ENCODE data around the gene SLITRK3.

SLITRK3 gene

GRCh38 chr3:165192610-165193192 lies 3.5 kb downstream of the SLITRK3 start:
- Histone ChIP-seq H3K27me3 (ENCODE audit: control insufficient read depth, insufficient read depth, low read length, poor library complexity, severe bottlenecking) (peaks cover 38% of the 10 kb centered on the region), H3K27ac (ENCODE audit: insufficient read depth, low read depth, low read length, poor library complexity, severe bottlenecking) (peak overlapping the region; percentile 58), H3K36me3 (ENCODE audit: control insufficient read depth, insufficient read depth, low read length) (no peaks in the 10 kb centered on the region), H3K9me3 (ENCODE audit: control insufficient read depth, low read length) (no peaks in the 10 kb centered on the region), H3K4me1 (ENCODE audit: control insufficient read depth, insufficient read depth, low read length) (peaks cover 8% of the 10 kb centered on the region), H3K4me3 (ENCODE audit: insufficient read depth, low read depth, low read length) (peak overlapping the region; percentile 50)
- 1% methylated on average over 14 of the region's 14 CpGs for WGBS, 2 experiments

GRCh38 chr3:165191491-165191890 lies 4.7 kb downstream of the SLITRK3 start:
- Histone ChIP-seq H3K27ac (ENCODE audit: insufficient read depth, low read depth, low read length, poor library complexity, severe bottlenecking) (no peak overlapping the region), H3K27me3 (ENCODE audit: control insufficient read depth, insufficient read depth, low read length, poor library complexity, severe bottlenecking) (peaks cover 26% of the 10 kb centered on the region), H3K9me3 (ENCODE audit: control insufficient read depth, low read length) (no peaks in the 10 kb centered on the region), H3K4me3 (ENCODE audit: insufficient read depth, low read depth, low read length) (no peak overlapping the region), H3K36me3 (ENCODE audit: control insufficient read depth, insufficient read depth, low read length) (no peaks in the 10 kb centered on the region), H3K4me1 (ENCODE audit: control insufficient read depth, insufficient read depth, low read length) (peaks cover 8% of the 10 kb centered on the region)
- WGBS, 2 experiments, result 65 to 72% methylated on average over 3 of the region's 3 CpGs

- no peaks in the 10 kb centered on the region for H3K27me3 ChIP-seq (ENCODE audit: control insufficient read depth, insufficient read depth, low read length, poor library complexity, severe bottlenecking)
- peaks cover 8% of the 10 kb centered on the region for H3K4me1 ChIP-seq (ENCODE audit: control insufficient read depth, insufficient read depth, low read length)
- WGBS, 2 experiments, result 98% methylated on average over 12 of the region's 12 CpGs
- H3K4me3 ChIP-seq (ENCODE audit: insufficient read depth, low read depth, low read length), result no peak overlapping the region
- H3K36me3 ChIP-seq (ENCODE audit: control insufficient read depth, insufficient read depth, low read length), result no peaks in the 10 kb centered on the region
- no peaks in the 10 kb centered on the region for H3K9me3 ChIP-seq (ENCODE audit: control insufficient read depth, low read length)
- no peak overlapping the region for H3K27ac ChIP-seq (ENCODE audit: insufficient read depth, low read depth, low read length, poor library complexity, severe bottlenecking)
Measured at GRCh38 chr3:165188452-165188851, 7.7 kb downstream of the SLITRK3 start.

GRCh38 chr3:165185707-165186327 lies 10.4 kb downstream of the SLITRK3 start:
- WGBS, 2 experiments, result 31 to 32% methylated on average over 7 of the region's 8 CpGs
- H3K27me3 ChIP-seq (ENCODE audit: control insufficient read depth, insufficient read depth, low read length, poor library complexity, severe bottlenecking), result no peaks in the 10 kb centered on the region
- no peaks in the 10 kb centered on the region for H3K36me3 ChIP-seq (ENCODE audit: control insufficient read depth, insufficient read depth, low read length)

GRCh38 chr3:165181556-165181955 lies 14.6 kb downstream of the SLITRK3 start:
- Histone ChIP-seq H3K4me3 (ENCODE audit: insufficient read depth, low read depth, low read length) (no peak overlapping the region), H3K27ac (ENCODE audit: insufficient read depth, low read depth, low read length, poor library complexity, severe bottlenecking) (no peak overlapping the region), H3K9me3 (ENCODE audit: control insufficient read depth, low read length) (no peaks in the 10 kb centered on the region), H3K4me1 (ENCODE audit: control insufficient read depth, insufficient read depth, low read length) (no peaks in the 10 kb centered on the region), H3K27me3 (ENCODE audit: control insufficient read depth, insufficient read depth, low read length, poor library complexity, severe bottlenecking) (no peaks in the 10 kb centered on the region), H3K36me3 (ENCODE audit: control insufficient read depth, insufficient read depth, low read length) (no peaks in the 10 kb centered on the region)
- 94 to 100% methylated on average over 1 of the region's 1 CpG for WGBS, 2 experiments

More at GRCh38 chr3:165185707-165186327, 10.4 kb downstream of the SLITRK3 start:
- Histone ChIP-seq H3K27ac (ENCODE audit: insufficient read depth, low read depth, low read length, poor library complexity, severe bottlenecking) (no peak overlapping the region), H3K9me3 (ENCODE audit: control insufficient read depth, low read length) (no peaks in the 10 kb centered on the region), H3K4me1 (ENCODE audit: control insufficient read depth, insufficient read depth, low read length) (no peaks in the 10 kb centered on the region), H3K4me3 (ENCODE audit: insufficient read depth, low read depth, low read length) (no peak overlapping the region)

GRCh38 chr3:165170236-165170635 lies 25.9 kb downstream of the SLITRK3 start:
- no peak overlapping the region for H3K27ac ChIP-seq (ENCODE audit: insufficient read depth, low read depth, low read length, poor library complexity, severe bottlenecking)
- no peaks in the 10 kb centered on the region for H3K36me3 ChIP-seq (ENCODE audit: control insufficient read depth, insufficient read depth, low read length)
- no peaks in the 10 kb centered on the region for H3K27me3 ChIP-seq (ENCODE audit: control insufficient read depth, insufficient read depth, low read length, poor library complexity, severe bottlenecking)
- no peak overlapping the region for H3K4me3 ChIP-seq (ENCODE audit: insufficient read depth, low read depth, low read length)
- no peaks in the 10 kb centered on the region for H3K9me3 ChIP-seq (ENCODE audit: control insufficient read depth, low read length)
- WGBS, 2 experiments, result 88 to 93% methylated on average over 3 of the region's 3 CpGs
- no peaks in the 10 kb centered on the region for H3K4me1 ChIP-seq (ENCODE audit: control insufficient read depth, insufficient read depth, low read length)

GRCh38 chr3:165169368-165169767 lies 26.8 kb downstream of the SLITRK3 start:
- Histone ChIP-seq H3K27ac (ENCODE audit: insufficient read depth, low read depth, low read length, poor library complexity, severe bottlenecking) (no peak overlapping the region), H3K4me1 (ENCODE audit: control insufficient read depth, insufficient read depth, low read length) (no peaks in the 10 kb centered on the region), H3K36me3 (ENCODE audit: control insufficient read depth, insufficient read depth, low read length) (no peaks in the 10 kb centered on the region), H3K4me3 (ENCODE audit: insufficient read depth, low read depth, low read length) (no peak overlapping the region), H3K9me3 (ENCODE audit: control insufficient read depth, low read length) (no peaks in the 10 kb centered on the region), H3K27me3 (ENCODE audit: control insufficient read depth, insufficient read depth, low read length, poor library complexity, severe bottlenecking) (no peaks in the 10 kb centered on the region)
- WGBS, 2 experiments, result 93% methylated on average over 6 of the region's 6 CpGs

- no CpG with 5 or more reads among the region's 1 CpG for WGBS, 2 experiments
- Histone ChIP-seq H3K4me3 (ENCODE audit: insufficient read depth, low read depth, low read length) (no peak overlapping the region), H3K4me1 (ENCODE audit: control insufficient read depth, insufficient read depth, low read length) (no peaks in the 10 kb centered on the region), H3K36me3 (ENCODE audit: control insufficient read depth, insufficient read depth, low read length) (no peaks in the 10 kb centered on the region), H3K9me3 (ENCODE audit: control insufficient read depth, low read length) (no peaks in the 10 kb centered on the region), H3K27ac (ENCODE audit: insufficient read depth, low read depth, low read length, poor library complexity, severe bottlenecking) (no peak overlapping the region), H3K27me3 (ENCODE audit: control insufficient read depth, insufficient read depth, low read length, poor library complexity, severe bottlenecking) (no peaks in the 10 kb centered on the region)
Measured at GRCh38 chr3:165162883-165163282, 33.3 kb downstream of the SLITRK3 start.

- no peak overlapping the region for H3K27ac ChIP-seq (ENCODE audit: insufficient read depth, low read depth, low read length, poor library complexity, severe bottlenecking)
- H3K9me3 ChIP-seq (ENCODE audit: control insufficient read depth, low read length), result no peaks in the 10 kb centered on the region
- 100% methylated on average over 1 of the region's 1 CpG for WGBS, 2 experiments
- H3K36me3 ChIP-seq (ENCODE audit: control insufficient read depth, insufficient read depth, low read length), result no peaks in the 10 kb centered on the region
- H3K27me3 ChIP-seq (ENCODE audit: control insufficient read depth, insufficient read depth, low read length, poor library complexity, severe bottlenecking), result no peaks in the 10 kb centered on the region
- no peaks in the 10 kb centered on the region for H3K4me1 ChIP-seq (ENCODE audit: control insufficient read depth, insufficient read depth, low read length)
- no peak overlapping the region for H3K4me3 ChIP-seq (ENCODE audit: insufficient read depth, low read depth, low read length)
Measured at GRCh38 chr3:165159760-165160421, 36.3 kb downstream of the SLITRK3 start.

GRCh38 chr3:165158011-165158410 lies 38.2 kb downstream of the SLITRK3 start:
- H3K4me3 ChIP-seq (ENCODE audit: insufficient read depth, low read depth, low read length), result no peak overlapping the region
- no peaks in the 10 kb centered on the region for H3K4me1 ChIP-seq (ENCODE audit: control insufficient read depth, insufficient read depth, low read length)
- WGBS, 2 experiments, result 95% methylated on average over 1 of the region's 2 CpGs; no CpG with 5 or more reads in 1 of the 2 experiments
- H3K27ac ChIP-seq (ENCODE audit: insufficient read depth, low read depth, low read length, poor library complexity, severe bottlenecking), result no peak overlapping the region
- no peaks in the 10 kb centered on the region for H3K27me3 ChIP-seq (ENCODE audit: control insufficient read depth, insufficient read depth, low read length, poor library complexity, severe bottlenecking)
- no peaks in the 10 kb centered on the region for H3K9me3 ChIP-seq (ENCODE audit: control insufficient read depth, low read length)
- no peaks in the 10 kb centered on the region for H3K36me3 ChIP-seq (ENCODE audit: control insufficient read depth, insufficient read depth, low read length)
